Measurements from ENCODE around the gene POMGNT1. TPM values are rescaled to one million over a fixed set of nuclear protein-coding genes. Genes with fewer than 3 reads are reported as not detected.

The POMGNT1 gene
- total RNA-seq, 4 donors from 2014 or later = 31.0 to 50.4 (median 38.2) TPM

DNA sequence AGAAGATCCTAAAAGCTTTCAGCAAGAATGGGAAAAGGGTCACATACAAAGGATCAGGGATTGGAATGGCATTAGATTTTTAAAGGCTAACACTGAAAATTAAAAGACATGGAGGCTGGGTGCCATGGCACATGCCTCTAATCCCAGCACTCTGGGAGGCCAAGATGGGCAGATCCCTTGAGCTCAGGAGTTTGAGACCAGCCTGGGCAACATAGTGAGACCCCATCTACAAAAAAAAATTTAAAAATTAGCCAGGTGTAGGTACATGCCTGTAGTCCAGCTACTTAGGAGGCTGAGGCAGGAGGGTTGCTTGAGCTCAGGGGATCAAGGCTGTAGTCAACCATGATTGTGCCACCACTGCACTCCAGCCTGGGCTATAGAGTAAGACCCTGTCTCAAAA is 17.3 kb upstream of the POMGNT1 start:
- H3K4me1 ChIP-seq = no peaks in the 10 kb centered on the region
- no peak for ATAC-seq
- H3K27me3 ChIP-seq = no peaks in the 10 kb centered on the region
- H3K36me3 ChIP-seq = peaks cover 0 to 19% of the 10 kb centered on the region in 2 donors
- no peak overlapping the region for H3K27ac ChIP-seq
- TF ChIP-seq POLR2AphosphoS5 (IDR thresholded peaks at IDR 0.05) = no peak
- TF ChIP-seq EP300 (IDR thresholded peaks at IDR 0.05) = no peak
- TF ChIP-seq, protein P1, sequence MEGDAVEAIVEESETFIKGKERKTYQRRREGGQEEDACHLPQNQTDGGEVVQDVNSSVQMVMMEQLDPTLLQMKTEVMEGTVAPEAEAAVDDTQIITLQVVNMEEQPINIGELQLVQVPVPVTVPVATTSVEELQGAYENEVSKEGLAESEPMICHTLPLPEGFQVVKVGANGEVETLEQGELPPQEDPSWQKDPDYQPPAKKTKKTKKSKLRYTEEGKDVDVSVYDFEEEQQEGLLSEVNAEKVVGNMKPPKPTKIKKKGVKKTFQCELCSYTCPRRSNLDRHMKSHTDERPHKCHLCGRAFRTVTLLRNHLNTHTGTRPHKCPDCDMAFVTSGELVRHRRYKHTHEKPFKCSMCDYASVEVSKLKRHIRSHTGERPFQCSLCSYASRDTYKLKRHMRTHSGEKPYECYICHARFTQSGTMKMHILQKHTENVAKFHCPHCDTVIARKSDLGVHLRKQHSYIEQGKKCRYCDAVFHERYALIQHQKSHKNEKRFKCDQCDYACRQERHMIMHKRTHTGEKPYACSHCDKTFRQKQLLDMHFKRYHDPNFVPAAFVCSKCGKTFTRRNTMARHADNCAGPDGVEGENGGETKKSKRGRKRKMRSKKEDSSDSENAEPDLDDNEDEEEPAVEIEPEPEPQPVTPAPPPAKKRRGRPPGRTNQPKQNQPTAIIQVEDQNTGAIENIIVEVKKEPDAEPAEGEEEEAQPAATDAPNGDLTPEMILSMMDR (IDR thresholded peaks at IDR 0.05) = no peak
- TF ChIP-seq POLR2A (IDR thresholded peaks at IDR 0.05) = no peak
- no peaks in the 10 kb centered on the region for H3K9me3 ChIP-seq
- H3K4me3 ChIP-seq = no peak overlapping the region

DNA sequence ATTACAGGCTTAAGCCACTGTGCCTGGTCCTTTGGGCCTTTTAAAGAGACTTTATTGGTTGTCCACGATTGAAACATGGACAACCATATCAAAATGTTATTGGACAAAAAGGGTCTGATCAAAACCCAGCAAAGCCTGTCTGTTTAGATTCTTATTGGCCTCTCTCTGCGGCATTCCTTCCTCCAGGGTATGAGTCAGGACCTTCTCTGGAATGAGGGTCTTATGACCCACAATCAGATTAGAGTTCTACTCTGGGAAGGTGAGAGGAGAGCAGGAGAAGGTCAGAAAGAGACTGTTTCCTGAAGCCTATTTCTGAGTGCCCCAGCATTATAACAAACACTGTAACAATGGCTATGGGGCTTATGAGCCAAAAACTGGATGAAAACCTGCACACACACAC is 12.8 kb upstream of the POMGNT1 start:
- WGBS, 2 donors (ENCODE audit: low coverage in 1 of 2) = 71 to 100% methylated on average over 1 to 2 of the region's 2 CpGs
- ATAC-seq = no peak
- no peak for TF ChIP-seq EP300 (IDR thresholded peaks at IDR 0.05)
- TF ChIP-seq POLR2A (IDR thresholded peaks at IDR 0.05) = no peak
- TF ChIP-seq, protein P1 (IDR thresholded peaks at IDR 0.05) = no peak
- TF ChIP-seq POLR2AphosphoS5 (IDR thresholded peaks at IDR 0.05) = no peak

DNA sequence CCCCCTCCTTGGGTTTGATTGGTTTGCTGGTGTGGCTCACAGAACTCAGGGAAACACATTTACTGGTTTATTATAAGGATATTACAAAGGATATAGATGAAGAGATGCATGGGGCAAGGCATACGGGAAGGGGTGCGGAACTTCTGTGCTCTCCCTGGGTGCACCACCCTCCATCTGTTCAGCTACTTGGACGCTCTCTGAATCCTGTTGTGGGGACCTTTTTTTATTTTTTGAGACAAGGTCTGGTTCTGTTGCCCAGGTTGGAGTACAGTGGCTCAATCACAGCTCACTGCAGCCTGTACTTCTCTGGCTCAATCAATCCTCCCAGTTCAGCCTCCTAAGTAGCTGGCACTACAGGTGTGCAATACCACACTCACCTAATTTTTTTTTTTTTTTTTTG is 12.3 kb upstream of the POMGNT1 start:
- peaks cover 0 to 22% of the 10 kb centered on the region in 2 donors for H3K36me3 ChIP-seq
- TF ChIP-seq, protein P1 (IDR thresholded peaks at IDR 0.05) = no peak
- TF ChIP-seq EP300 (IDR thresholded peaks at IDR 0.05) (no peak), POLR2AphosphoS5 (IDR thresholded peaks at IDR 0.05) (no peak), POLR2A (IDR thresholded peaks at IDR 0.05) (no peak)
- H3K27ac ChIP-seq = no peak overlapping the region
- H3K4me1 ChIP-seq = peaks cover 0 to 13% (median 3%) of the 10 kb centered on the region in 3 donors
- no peaks in the 10 kb centered on the region for H3K9me3 ChIP-seq
- no peaks in the 10 kb centered on the region for H3K27me3 ChIP-seq
- WGBS, 2 donors (ENCODE audit: low coverage in 1 of 2) = 79 to 96% methylated on average over 3 of the region's 3 CpGs
- H3K4me3 ChIP-seq = no peak overlapping the region
- no peak for ATAC-seq

More for the DNA sequence above, 12.8 kb upstream of the POMGNT1 start:
- H3K4me3 ChIP-seq = no peak overlapping the region
- H3K4me1 ChIP-seq = peaks cover 0 to 8% (median 0%) of the 10 kb centered on the region in 3 donors
- H3K27ac ChIP-seq = no peak overlapping the region
- no peaks in the 10 kb centered on the region for H3K9me3 ChIP-seq
- H3K27me3 ChIP-seq = no peaks in the 10 kb centered on the region
- H3K36me3 ChIP-seq = peaks cover 0 to 22% of the 10 kb centered on the region in 2 donors

DNA sequence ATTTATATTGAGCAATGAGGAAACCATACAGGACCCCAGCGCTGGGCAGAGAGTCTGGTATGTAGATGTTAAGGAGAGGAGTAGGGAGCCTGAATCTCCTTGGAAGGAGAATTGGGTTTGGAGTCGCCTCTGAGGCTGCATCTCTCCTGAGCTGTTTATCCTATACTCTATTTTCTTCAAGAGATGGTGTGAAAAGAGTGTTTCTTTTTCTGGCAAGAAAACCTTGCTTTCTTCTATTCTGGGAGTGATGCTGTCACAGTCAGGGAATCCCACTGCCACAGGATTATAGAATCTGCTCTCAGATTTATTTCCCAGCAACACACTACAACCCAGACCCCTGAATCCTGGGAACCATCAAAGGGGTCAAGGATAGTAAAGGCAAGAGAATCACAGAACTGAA is 8.2 kb upstream of the POMGNT1 start:
- peaks cover 0 to 22% of the 10 kb centered on the region in 2 donors for H3K36me3 ChIP-seq
- 63 to 79% methylated on average over 2 of the region's 2 CpGs for WGBS, 2 donors (ENCODE audit: low coverage in 1 of 2)
- TF ChIP-seq POLR2AphosphoS5 (IDR thresholded peaks at IDR 0.05) (no peak), EP300 (IDR thresholded peaks at IDR 0.05) (no peak)
- TF ChIP-seq, protein P1 (IDR thresholded peaks at IDR 0.05) = no peak
- H3K9me3 ChIP-seq = no peaks in the 10 kb centered on the region
- ATAC-seq = no peak
- peaks cover 0 to 45% (median 13%) of the 10 kb centered on the region in 3 donors for H3K4me1 ChIP-seq
- H3K27me3 ChIP-seq = no peaks in the 10 kb centered on the region
- H3K27ac ChIP-seq = peak overlapping the region in 3 of 4 donors; percentile 83 to 91 (median 89)
- H3K4me3 ChIP-seq = no peak overlapping the region

DNA sequence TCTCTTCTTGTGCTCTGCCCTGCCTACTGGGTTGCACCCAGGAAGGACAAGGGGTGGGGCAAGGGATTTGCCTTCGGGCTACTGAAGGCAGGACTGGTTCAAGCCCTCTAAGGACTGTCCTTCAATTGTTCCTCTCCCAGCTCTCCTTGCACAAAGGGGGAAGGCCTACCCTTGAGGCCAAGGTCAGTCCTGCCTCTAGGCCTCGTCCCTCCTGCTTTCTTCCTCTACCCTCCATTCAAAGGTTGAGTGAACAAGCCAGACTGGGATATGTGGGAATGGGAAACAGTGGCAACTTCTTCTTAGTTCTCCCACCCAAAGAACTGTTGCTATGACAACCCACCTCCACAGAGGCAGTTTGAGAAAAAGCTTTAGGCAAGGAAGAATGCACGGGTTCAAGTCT is 7.6 kb upstream of the POMGNT1 start:
- H3K4me3 ChIP-seq = no peak overlapping the region
- WGBS, 2 donors (ENCODE audit: low coverage in 1 of 2) = 19 to 41% methylated on average over 2 to 3 of the region's 3 CpGs
- H3K27ac ChIP-seq = peak overlapping the region in 3 of 4 donors; percentile 83 to 91 (median 89)
- no peak for TF ChIP-seq POLR2AphosphoS5 (IDR thresholded peaks at IDR 0.05)
- TF ChIP-seq POLR2A (IDR thresholded peaks at IDR 0.05) = no peak
- no peak for TF ChIP-seq EP300 (IDR thresholded peaks at IDR 0.05)
- no peaks in the 10 kb centered on the region for H3K27me3 ChIP-seq
- no peak for ATAC-seq
- H3K36me3 ChIP-seq = peaks cover 0 to 22% of the 10 kb centered on the region in 2 donors
- H3K4me1 ChIP-seq = peaks cover 0 to 45% (median 13%) of the 10 kb centered on the region in 3 donors
- no peaks in the 10 kb centered on the region for H3K9me3 ChIP-seq
